ENCODE data around the gene NAA80.

NAA80 gene

DNA sequence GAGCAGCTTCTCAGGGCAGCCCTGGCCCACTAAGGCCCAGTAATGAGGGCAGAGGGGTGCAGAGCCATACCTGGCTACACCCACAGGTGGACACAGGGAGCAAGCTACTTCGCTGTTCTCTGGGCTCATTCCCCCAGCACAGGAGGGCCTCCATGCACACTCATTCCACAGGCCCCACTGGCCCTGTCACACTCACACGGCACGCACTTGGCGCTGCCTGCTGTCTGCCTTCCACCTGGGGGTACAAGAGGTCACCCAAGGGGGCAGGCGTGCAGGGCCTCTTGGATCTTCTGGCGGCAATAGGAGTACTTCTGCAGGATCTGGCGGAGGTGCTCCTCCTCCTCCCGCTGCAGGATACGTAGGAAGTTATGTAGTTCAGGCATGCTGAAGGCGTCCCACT is 31.1 kb upstream of the NAA80 start:
- no peak for DNase-seq (ENCODE audit: low read depth in 2 of 2)

DNA sequence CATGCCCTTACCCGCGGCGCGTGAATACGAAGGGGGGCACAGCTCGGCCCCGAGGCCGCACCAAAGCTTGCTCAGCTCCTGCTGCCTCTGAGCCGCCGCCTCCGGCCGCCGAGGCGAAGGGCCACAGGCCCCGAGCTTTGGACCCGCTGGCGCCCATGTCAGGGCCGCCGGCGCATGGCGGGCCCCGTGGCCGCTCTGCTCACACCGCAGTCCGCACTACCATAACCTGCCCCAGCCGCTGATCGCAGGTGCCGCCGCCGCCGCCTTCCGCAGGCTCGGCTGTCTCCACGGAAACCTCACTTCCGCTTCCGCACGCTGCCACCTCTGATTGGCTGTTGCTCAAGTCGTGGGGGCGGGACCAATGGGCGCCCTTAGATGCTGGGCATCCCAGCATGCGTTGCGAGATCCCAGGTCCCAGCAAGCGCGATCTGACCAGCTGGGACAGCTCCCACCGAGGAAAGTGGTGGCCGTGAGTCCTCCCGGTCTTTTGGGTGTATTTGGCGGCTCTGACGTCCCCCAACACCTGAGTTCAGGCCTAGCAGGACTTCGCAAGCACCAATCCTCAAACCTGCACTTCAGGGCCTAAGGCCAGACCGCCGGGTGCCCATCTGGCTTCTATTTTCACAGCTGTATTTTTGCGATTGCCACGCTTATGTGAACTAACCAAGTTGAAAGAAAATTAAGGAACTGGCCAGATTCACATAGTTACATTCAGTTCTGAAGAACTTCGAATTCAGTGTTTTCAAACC is 28.9 kb upstream of the NAA80 start, which contains the start of gene TUSC2:
TUSC2 (minus strand) TSS at position 281 of the 749 bp plus-strand sequence; CDS start at position 157, 124 bp downstream.
- peak; percentile 92 for DNase-seq (ENCODE audit: low read depth in 2 of 2)

- DNase-seq (ENCODE audit: low read depth in 2 of 2), result no peak
Measured at GRCh38 chr3:50327129-50327528, 27.9 kb upstream of the NAA80 start.

DNA sequence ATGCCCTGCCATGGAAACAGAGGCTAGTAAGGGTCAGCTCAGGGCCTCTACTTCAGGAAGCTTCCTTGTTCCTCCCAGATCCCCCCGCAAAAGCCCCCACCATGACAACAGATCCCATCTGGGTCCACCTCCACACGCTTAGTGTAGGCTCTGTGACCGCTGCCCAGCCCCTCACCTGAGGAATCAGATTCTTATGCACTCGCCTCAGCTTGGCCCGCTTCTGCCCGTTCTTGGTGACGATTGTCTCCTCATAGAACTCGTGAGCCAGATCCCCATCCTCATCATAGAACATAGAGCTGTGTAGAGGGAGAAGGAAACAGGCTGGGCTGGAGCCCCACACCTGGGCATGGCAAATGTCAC is 27.0 kb upstream of the NAA80 start:
- no peak for DNase-seq (ENCODE audit: low read depth in 2 of 2)

GRCh38 chr3:50325497-50326181 is 26.4 kb upstream of the NAA80 start:
- DNase-seq (ENCODE audit: low read depth in 2 of 2), result no peak

DNA sequence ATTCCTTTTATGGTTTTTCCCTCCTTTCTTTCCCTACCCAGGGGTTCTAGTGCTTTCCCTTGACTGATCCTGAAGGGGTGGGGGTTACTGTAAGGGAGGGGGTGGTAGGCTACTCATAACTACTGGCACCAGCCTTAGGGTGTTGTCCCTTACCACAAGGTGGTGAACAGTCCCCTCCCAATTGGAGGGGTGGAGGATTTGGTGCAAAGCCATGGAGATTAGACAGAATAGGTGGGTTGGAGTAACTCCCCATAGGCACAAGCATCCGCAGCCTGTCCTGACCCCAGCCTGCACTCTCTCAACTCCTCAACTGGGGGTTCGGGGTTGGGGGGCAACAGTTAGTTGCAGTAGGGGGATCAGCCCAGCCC is 25.9 kb upstream of the NAA80 start:
- DNase-seq (ENCODE audit: low read depth in 2 of 2), result no peak

DNA sequence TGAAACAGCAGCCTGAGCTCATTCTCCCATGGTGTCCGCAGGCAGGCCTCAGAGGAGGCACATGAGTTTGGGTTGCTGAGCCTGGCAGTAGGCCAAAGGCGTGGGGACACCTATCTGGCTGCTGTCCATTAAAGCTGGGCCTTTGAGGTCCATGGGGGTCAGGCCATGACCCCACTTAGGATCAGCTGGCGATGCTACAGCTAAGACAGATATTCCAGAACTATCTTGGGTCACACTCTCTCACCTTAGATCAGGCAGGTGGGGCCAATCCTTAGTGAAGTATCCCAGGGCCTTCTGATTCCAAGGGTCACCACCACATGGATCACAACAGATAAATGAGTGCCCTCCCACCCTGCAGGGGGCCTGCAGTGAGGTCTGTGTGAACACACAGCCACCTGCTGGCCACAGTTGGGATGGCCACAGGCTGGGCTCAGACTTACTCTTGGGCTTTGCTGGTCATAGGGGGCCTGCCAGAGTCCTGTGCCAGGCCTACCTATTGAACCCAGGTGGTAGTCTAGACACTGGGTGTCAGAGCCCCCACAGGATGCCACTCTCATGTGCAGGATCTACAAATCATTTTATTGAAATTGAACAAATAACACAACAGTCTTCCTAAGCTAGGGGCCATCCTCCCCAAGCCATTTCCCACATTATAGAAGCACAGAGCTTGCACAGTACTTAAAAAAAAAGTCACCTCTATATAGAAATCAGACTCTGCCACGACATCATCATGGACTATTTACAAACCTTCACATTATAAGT is 25.3 kb upstream of the NAA80 start:
- peak; percentile 47 to 53 for DNase-seq (ENCODE audit: low read depth in 2 of 2)

DNA sequence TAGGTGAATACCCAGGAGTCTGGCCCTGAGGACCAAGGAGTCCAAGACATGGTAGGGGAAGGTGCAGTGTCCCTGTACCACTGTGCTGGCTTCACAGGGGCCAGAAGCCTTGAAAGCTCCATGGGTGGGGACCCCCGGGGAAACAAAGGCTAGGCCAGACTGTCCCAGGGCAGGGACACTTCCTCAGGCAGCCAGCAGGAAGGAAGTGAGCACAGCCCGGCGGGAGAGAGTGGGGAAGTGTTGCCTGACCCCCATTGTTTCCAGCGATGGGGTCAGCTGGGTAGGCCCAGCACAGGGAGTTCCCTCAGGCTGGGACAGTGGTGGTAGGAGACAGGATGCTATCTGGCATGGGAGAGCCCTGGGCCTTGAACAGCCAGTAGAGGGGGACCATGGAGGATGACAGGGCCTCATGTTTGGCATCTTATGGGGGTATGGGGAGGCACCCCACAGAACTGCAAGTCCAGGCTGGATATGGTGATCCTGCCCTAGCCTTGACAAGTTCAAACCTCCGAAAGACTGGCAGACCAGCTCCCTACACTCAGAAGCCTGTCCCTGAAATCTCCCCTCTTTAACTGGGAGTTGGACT is 24.5 kb upstream of the NAA80 start:
- DNase-seq (ENCODE audit: low read depth in 2 of 2), result no peak

DNA sequence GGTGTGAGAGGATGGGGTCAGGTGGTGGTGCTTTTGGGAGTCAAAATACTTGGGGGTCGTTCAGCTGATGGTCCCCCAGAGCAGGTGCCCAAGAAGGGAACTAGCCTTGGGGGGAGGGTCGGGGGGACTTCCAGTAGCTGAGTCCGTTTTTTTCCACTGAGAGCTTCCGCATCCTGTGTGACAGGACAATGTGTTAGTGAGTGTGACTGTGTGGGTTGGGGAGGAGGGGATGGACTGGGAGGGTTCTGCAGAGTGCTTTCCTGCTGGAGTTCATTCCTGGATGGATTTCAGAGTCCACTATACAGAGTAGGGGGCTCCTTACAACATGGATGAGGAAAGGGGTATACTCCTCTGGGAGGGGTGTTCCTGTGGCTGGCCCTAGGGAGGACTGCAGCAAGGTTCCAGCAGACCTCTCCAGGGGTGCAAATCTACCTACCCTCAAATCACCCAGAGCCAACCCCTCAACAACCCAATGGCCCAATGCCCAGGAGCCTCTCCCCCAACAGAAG is 23.9 kb upstream of the NAA80 start:
- no peak for DNase-seq (ENCODE audit: low read depth in 2 of 2)

DNA sequence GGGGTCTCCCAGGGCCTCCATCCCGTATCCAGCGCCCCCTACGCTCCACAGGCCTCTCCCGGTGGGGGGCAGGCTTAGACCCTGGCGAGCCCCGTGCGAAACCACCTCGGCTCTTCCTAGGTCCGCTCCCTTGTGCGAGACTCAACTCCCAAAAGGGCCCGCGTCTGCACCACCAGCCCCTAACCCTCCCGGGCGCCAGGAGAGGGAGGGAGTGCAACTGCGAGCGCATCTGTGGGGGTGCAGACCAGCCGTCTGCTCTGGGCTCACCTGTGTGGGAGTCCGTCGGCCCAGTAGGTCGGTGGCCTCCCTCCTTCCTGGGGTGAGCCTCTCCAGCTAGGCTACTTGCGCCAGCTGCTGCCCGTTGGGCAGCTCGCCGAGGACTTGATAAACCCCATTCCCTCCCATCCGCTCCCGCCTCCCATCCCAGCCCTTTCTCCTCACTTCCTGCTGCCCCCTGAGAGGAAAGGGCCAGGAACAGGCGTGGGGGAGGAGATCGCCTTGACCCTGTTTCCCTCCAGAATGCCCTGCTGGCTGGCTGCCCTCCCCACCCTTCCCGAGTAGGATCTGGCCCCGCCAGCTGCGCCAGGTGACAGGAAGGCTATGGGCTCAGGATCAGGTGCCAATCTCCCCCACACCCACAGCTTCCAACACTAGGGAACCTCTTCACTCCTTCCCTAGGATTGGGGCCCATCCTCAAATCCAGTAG is 23.3 kb upstream of the NAA80 start, which contains the start of gene HYAL2:
HYAL2 (minus strand) TSS at position 360 of the 706 bp plus-strand sequence. CDS start 2,256 bp downstream, outside the sequence.
- no peak for DNase-seq (ENCODE audit: low read depth in 2 of 2)

GRCh38 chr3:50322115-50322385 is 22.8 kb upstream of the NAA80 start:
- DNase-seq (ENCODE audit: low read depth in 2 of 2), result no peak

- peak; percentile 73 for DNase-seq (ENCODE audit: low read depth in 2 of 2)
Measured at GRCh38 chr3:50321336-50322114, 22.3 kb upstream of the NAA80 start.

- peak; percentile 44 to 45 for DNase-seq (ENCODE audit: low read depth in 2 of 2)
Measured at GRCh38 chr3:50320853-50321335, 21.7 kb upstream of the NAA80 start.

DNA sequence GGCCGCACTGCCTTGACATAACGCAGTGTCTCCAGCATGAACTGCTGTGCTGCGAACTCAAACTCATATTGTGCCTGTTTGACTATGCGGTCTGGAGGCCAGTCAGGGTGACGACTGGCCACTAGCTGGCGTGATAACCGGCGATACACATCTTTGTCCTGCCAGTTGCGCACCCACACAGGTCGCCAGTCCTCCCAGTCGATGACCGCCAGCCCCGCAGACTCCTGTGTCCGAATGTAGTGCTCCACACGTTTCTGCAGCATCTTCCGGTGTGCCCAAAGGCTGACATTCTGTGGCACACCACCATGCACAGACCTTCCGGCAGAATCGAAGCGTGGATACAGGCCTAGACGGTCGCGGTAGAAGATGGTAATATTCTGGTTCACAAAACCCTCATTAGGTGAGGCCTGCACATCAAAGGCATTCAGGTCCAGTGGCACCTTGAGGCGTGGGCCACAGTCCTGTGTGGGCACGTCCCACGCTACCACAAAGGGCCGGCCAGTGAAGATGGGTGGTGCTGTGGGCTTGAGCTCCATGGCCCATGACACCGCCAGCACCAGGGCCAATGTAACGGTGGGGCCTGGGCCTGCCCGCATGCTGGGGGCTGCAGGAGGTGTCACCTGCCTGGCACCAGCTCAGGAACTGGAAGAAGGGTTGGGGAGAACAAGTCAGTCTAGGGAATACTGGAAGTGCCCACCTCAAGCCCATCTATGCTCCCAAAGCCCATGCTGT is 20.9 kb upstream of the NAA80 start:
- no peak for DNase-seq (ENCODE audit: low read depth in 2 of 2)

DNA sequence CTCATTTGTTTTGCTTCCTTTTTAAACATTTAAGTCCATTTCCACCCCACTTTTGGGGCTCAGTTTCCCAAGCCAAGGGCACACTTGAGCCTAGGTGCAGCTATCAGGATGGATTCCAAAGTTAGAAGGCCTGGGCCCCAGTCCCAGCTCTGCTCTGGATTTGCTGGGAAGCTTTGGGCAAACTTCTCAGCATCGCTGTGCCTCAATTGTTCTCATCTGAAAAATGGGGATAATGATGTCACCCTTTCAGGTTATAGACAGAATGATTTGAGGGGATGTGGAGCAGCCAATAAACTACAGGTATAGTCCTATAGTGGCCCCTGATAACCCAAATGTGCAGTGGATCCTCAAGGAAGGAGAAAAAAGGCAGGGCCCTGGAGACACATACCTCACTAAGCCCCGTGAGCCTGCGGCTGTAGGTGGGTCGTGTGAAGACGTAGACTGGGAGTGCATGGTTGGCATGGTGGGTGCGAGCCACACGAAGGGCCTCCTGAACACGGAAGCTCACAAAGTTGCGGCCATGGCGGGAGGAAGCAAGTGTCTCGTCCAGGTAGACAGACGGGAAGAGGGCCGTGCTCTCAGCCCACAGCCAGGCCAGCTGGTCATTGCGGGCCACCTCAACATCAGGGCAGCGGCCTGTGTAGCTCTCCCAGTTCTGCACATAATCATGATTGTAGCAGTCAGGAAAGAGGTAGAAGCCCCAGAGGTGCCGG is 20.1 kb upstream of the NAA80 start:
- DNase-seq (ENCODE audit: low read depth in 2 of 2), result no peak

DNA sequence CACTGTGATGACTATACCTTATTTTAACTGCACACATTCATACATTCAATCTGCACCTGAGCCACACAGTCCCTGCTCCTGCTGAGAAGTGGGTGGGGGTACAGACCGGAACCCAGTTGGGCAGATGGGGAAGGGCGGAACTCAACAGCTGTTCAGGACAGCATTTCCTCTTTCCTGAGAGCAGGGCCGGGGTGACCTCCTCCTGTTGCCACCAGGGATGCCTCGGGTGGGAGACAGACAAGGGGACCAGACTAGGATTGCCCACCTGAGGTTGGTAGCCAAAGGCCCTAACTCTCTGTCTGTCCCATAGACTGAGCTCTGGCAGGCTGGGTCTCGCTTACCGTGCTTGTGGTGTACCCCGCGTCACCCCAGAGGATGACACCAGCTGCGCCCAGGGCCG is 19.4 kb upstream of the NAA80 start:
- no peak for DNase-seq (ENCODE audit: low read depth in 2 of 2)

DNA sequence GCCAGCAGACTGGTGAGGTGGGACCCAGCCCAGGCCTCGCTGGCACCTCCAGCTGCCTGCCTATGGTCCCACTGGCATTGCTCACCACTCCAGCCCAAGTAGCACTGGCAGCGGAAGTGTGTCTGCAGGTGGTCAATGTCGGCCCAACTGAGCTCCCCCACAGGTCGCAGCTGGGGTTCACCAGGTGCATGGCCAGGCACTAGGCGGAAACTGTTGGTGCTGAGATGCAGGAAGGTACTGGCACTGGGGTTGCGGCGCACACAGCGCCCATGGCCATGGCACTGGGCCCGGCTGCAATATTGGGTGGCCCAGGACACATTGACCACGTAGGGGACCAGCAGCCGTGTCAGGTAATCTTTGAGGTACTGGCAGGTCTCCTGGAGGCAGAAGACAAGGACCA is 19.0 kb upstream of the NAA80 start:
- no peak for DNase-seq (ENCODE audit: low read depth in 2 of 2)

- no peak for DNase-seq (ENCODE audit: low read depth in 2 of 2)
Measured at GRCh38 chr3:50317300-50317699, 18.1 kb upstream of the NAA80 start.

DNA sequence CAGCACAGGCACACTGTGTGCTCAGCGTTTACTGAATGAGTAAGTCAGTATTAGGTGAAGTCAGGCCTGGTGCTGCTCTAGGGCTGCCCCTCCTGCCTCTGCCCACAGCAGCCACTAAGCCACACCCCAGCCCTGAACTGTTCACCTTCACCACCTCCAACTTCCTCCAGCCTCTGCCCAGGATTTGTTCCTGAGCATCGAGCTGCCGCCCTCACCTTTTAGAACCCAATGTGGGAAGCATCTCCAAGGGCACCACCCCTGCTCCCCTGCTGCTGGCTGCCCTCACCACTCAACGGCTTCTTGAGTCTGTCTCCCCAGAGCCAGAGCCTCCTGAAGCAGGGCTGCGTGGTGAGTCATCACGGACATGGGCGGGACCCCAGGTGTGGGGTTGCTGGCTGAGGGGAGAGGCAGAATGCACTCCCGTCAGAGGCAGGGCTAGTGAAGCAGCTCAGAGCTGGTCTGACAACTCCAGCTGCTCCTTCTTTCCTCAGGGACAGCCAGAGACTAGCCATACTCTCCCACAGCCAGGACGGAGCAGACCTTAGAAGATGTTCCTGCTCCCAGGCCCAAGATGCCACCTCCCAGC is 17.5 kb upstream of the NAA80 start:
- peak; percentile 56 for DNase-seq (ENCODE audit: low read depth in 2 of 2)
